GM21447 (cell line): ENCODE results near the gene RGSL1.
A peak's percentile ranks its signal among the peaks of the same experiment; 100 is the strongest.

Experiments
- ATAC-seq: cut with Tn5 transposase; IDR thresholded peaks from one replicate; pipeline ENCODE4 v1.9.1; 2021; ENCODE audit not compliant: unreplicated experiment

The RGSL1 gene

GRCh38 chr1:182533896-182534295 lies 84.0 kb downstream of the RGSL1 start:
- no peak for ATAC-seq

GRCh38 chr1:182549346-182549745 lies 99.4 kb downstream of the RGSL1 start:
- ATAC-seq = no peak

DNA sequence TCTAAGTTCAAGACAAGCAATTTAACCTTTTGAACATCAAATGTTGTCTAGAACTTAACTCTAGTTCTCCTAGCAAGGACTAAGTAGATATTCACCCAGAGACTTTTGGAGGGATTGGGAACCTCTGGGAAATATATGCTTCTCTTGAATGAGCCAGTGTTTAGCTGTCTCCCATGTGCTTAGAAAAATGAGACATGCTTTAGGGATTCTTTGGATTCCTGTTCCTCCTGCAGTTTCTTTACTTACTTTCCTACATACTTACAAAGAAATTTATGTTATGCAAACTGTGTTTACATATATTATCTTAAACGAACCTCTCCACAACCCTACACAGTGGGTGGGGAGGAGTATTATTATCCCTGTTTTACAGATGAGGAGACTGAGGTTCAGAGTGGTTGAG lies 99.9 kb downstream of the RGSL1 start:
- no peak for ATAC-seq

GRCh38 chr1:182552527-182552926 lies 102.6 kb downstream of the RGSL1 start:
- no peak for ATAC-seq

GRCh38 chr1:182555493-182555892 lies 105.5 kb downstream of the RGSL1 start:
- ATAC-seq = no peak

- ATAC-seq = no peak
Measured at GRCh38 chr1:182556279-182556678, 106.3 kb downstream of the RGSL1 start.

DNA sequence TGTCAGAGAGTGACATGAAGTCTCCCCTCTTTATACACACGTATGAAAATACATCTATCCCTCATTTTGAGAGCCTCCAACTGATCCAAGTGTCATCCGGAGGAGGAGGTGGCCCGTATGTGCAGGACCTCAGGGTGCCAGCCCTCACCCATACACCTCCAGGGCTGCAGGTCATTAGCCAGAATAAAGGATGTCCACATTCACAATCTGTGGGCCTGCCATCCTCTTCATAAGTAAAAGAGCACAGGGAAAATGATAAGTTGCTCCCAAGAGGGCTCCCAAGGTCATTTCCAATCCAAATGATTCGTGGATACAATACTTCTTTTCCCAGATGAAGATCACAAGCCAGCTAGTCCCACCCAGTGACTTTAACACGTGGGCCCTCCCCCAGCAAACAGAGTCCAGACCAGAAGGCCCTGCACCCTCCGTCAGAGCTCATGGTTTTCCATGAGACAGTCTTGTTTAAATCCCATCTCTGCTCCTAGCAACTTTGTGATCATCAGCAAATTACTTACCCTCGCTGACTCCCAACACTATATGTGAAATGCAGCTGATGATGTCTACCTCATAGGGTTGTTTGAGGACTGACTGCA lies 110.5 kb downstream of the RGSL1 start:
- no peak for ATAC-seq

DNA sequence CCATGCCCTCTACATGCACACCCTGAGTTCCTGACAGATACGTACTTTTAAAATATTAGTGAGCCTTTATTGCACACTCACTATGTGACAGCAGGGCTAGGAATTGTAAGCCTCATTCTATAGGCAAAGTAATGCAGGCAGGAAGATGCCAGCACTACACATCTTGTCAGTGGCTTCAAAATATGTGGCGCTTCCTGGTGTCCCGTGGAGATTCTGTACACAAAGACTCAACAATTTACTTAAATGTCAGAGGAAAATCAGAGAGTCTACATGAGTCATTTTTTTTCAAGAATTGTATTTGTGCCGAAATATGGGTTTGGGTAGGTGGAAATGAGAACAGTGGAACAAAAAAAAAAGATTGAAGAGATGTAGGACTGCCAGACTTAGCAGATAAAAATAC lies 111.5 kb downstream of the RGSL1 start:
- ATAC-seq = no peak

DNA sequence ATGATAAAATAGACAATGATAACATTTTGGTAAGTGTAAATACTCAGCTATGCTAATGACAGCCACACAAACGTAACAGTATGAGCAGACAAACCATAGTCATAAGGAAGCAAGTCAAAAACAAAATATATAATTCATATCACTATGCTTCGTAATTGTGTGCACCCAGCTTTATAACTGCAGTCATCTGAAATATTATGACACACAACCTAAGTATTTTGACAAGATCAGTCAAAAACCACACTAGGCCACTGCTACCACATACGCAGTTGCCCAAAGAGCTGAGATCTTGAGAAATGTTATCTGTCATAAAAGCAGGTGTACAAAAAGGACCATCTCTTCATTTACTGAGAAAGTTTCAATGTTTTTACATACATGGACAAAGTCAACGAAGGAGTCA lies 113.1 kb downstream of the RGSL1 start:
- no peak for ATAC-seq

DNA sequence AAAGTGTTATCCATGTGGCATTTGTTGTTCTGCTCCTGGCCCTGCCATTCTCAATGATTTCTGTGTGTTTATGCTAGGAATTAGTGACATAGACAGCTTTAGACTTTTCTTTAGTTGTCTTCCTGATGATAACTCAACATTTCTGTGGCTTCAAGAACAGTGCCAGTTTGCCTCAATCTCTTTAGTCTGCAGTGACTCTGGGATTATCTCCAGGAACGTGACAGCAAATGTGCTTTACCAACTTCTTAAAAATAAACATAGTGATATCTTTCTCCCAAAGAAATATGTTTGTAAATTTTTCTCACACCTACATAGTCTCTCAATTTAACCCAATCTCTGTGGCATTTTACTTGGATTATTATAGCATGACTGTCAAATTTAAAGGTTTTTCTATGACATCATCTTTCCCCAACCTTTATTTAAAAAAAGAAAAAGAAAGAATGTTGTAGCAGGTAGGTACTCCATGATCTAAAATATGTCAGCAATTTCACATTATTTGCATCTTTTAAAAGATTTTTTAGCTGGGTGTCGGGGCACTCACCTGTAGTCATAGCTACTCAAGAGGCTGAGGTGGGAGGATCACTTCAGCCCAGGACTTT lies 114.6 kb downstream of the RGSL1 start:
- no peak for ATAC-seq

- ATAC-seq = no peak
Measured at GRCh38 chr1:182565537-182565936, 115.6 kb downstream of the RGSL1 start.

- ATAC-seq = no peak
Measured at GRCh38 chr1:182567629-182568028, 117.7 kb downstream of the RGSL1 start.

DNA sequence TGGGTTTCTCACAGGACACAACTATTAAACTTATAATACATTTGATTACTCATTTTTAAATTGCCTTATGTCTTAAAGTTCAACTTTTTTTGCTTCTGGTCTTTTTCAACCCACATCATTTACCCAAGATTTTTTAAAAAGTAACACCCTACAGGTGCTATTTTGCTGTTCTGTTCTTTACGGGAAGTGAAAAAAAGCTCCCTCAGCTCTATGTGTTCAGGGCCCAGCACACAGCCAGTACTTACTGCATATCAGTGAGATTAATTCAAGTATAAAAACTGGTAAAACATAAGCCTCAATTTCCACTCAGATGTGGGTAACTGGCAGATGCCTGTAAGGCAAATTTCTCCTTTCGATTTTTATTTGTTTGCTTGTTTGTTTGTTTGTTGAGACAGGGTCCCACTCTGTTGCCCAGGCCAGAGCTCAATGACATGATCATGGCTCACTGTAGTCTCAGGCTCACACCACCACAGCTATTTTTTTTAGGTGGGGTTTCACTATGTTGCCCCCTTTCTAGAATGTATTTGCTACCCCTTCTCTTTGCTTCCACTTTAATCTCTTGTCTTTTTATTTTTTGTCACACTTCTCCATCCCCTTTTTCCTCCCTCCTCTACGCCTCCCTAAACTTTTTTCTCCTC lies 118.8 kb downstream of the RGSL1 start:
- peak; percentile 57 for ATAC-seq

DNA sequence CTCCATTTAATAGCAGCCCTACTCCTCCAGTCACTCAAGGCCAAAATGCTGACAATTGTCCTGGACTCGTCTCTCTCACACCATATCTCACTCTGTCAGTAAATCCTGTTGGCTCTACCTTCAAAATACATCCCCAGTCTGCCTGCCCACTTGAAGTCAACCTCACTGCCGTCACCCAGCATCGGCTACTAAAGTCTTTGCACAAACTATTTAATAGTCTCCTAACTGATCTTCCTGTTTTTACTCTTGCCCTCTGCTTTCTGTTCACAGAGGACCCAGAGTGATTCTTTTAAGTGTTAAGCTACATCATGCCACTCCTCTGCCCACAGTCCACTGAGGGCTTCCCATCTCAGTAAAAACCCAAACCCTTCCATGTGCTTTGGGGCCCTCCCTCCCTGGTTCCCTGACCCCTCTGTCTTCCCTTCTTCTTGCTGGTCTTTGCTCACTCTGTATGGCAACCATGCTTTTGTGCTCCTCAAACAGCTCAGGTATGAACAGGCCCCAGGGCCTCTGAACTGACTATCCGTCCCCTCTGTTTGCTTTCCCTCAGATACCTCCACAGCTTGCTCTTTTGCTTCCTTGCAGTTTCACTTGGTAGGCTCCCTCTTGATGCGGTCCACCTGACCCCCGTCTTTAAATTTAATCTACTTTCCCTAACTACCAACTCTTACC lies 120.1 kb downstream of the RGSL1 start:
- no peak for ATAC-seq

GRCh38 chr1:182570611-182570970 lies 120.6 kb downstream of the RGSL1 start:
- no peak for ATAC-seq

GRCh38 chr1:182574156-182574555 lies 124.2 kb downstream of the RGSL1 start:
- ATAC-seq = no peak

DNA sequence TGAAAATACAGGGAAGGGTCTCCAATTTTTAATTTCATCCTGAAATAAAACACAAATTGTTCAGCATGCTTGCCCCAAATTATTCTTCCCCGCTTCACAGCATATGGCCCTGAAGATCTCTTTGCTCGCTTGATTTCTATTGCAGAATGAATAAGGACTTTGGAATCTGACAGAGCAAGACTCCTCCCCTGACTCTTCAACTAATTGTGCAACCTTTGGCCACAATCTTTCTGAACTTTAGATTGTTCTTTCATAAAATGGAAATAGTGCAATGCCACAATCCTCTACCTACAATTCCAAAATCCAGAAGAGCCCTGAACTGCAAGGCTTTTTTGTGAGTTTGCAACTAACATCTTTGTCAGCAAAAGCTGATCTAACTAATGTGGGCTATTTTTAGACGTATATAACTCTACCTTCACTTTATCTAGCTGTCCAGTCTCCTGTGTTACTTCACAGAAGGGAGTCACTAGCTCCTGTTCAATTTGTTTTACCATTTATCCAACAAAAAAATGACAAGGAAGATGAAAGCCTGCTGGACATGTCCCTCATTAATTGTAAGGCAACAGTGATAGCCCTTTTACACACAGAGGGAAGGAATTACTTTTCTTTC lies 125.7 kb downstream of the RGSL1 start:
- no peak for ATAC-seq

DNA sequence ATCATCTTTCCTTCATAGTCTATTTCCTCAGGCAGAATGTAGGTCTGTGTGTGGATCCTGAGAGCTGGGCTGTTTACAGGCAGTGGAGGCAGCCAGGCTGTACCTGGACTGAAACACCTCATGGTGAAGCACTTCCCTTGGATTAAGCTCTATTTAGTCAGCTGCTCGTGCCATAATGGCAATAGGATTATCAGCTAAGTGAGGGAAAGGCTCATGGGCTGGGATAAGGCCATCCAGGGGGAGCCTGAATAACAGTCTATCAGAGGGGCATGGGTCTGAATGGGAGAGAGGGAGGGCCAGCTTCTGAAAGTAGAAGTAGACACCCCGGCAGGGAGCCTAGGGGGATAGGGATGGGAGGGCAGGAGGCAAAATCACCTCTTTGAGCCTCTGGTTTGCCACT lies 130.8 kb downstream of the RGSL1 start:
- no peak for ATAC-seq

GRCh38 chr1:182584746-182585145 lies 134.8 kb downstream of the RGSL1 start:
- ATAC-seq = no peak

- ATAC-seq = no peak
Measured at GRCh38 chr1:182586380-182586779, 136.4 kb downstream of the RGSL1 start.

DNA sequence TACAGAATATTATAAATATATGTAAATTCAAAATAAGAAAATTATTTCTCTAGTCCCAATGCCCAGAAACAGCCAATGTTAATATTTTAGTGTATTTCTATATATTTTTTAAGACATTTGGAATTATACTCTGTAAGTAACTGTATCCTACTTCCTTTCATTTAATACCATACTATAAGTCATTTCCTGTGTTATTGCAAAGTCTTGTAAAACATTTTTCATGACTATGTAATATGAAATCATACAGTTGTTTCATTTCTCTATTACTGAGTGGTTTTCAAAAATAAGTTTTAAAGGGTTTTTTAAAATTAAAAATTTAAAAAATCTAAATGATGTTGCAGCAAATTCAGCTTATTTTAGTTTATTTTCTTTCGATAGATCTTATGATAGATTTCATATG lies 137.1 kb downstream of the RGSL1 start:
- ATAC-seq = no peak
